ENCODE data around the gene GALNT17. TPM values are rescaled to one million over a fixed set of nuclear protein-coding genes. Genes with fewer than 3 reads are reported as not detected.

The GALNT17 gene
- total and polyA plus RNA-seq, 2 experiments from 2014 or later: 11.1 to 65.6 TPM

DNA sequence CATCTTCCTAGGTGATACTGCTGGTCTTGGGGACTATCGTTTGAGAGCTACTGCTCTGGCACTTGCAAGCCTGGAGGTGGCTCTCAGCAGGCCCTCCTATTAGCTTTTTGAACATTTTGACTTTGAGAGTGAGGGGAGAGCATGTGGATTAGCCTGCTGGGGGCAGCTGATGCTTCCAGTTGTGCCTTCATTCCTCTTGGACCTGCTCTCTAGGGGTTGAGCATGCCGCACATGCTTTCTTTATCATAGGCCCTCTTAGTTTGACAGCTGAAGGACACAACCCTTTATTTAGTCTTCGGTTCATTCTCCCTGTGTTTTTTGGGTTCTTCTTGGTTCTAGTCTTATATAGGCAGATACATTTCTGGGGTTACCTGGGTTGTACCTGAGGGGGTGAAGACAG lies 132.1 kb downstream of the GALNT17 start (continued):
- TF ChIP-seq, protein P1, sequence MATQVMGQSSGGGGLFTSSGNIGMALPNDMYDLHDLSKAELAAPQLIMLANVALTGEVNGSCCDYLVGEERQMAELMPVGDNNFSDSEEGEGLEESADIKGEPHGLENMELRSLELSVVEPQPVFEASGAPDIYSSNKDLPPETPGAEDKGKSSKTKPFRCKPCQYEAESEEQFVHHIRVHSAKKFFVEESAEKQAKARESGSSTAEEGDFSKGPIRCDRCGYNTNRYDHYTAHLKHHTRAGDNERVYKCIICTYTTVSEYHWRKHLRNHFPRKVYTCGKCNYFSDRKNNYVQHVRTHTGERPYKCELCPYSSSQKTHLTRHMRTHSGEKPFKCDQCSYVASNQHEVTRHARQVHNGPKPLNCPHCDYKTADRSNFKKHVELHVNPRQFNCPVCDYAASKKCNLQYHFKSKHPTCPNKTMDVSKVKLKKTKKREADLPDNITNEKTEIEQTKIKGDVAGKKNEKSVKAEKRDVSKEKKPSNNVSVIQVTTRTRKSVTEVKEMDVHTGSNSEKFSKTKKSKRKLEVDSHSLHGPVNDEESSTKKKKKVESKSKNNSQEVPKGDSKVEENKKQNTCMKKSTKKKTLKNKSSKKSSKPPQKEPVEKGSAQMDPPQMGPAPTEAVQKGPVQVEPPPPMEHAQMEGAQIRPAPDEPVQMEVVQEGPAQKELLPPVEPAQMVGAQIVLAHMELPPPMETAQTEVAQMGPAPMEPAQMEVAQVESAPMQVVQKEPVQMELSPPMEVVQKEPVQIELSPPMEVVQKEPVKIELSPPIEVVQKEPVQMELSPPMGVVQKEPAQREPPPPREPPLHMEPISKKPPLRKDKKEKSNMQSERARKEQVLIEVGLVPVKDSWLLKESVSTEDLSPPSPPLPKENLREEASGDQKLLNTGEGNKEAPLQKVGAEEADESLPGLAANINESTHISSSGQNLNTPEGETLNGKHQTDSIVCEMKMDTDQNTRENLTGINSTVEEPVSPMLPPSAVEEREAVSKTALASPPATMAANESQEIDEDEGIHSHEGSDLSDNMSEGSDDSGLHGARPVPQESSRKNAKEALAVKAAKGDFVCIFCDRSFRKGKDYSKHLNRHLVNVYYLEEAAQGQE (IDR thresholded peaks at IDR 0.05; ENCODE audit: unreplicated experiment): no peak
- TF ChIP-seq JUNB (IDR thresholded peaks at IDR 0.05; ENCODE audit: unreplicated experiment): no peak

DNA sequence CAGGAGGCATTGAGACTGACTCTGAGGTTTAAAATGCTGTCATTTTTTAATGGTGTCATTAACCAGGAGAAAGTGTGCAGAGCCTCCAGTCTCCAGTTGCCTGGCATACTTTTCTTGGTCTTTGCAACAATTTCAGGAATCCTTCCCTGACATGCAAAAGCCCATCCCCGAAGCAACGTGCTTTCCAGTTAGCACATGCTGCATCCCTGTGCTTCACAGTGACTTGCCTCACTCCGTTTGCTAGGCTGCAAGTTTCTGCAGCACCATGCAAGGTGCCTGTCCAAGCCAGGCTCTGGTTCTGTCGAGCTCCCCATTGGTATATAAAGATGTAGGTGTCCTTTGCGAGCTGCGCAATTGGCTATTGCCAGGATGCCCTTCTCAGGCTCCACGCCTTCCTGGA lies 135.0 kb downstream of the GALNT17 start:
- Histone ChIP-seq H3K27me3 (ENCODE audit: insufficient read depth) (no peaks in the 10 kb centered on the region), H3K4me1 (ENCODE audit: insufficient read depth) (peaks cover 21% of the 10 kb centered on the region), H3F3A (replicated peaks; ENCODE audit: low read depth) (no peaks in the 10 kb centered on the region), H4K20me1 (replicated peaks; ENCODE audit: insufficient read depth) (no peaks in the 10 kb centered on the region), H3K27ac (ENCODE audit: low read depth) (no peak overlapping the region), H3K9me2 (ENCODE audit: insufficient read depth) (no peaks in the 10 kb centered on the region), H2AFZ (no peak overlapping the region), H3K4me3 (no peak overlapping the region), H3K79me2 (replicated peaks; ENCODE audit: insufficient read depth) (peaks cover 67% of the 10 kb centered on the region), H3K4me2 (0 out of 2 replicates have a peak overlapping the region, but pooled peaks have one; percentile 30), H3K36me3 (ENCODE audit: insufficient read depth) (no peaks in the 10 kb centered on the region)
- Mint-ChIP-seq H3K4me3 (no peak overlapping the region), H3K9me3 (peaks cover 35% of the 10 kb centered on the region), H3K36me3 (ENCODE audit: low read depth) (peaks cover 44% of the 10 kb centered on the region), H3K27ac (no peak overlapping the region), H3K27me3 (ENCODE audit: insufficient read depth, low read depth, poor library complexity) (peaks cover 7% of the 10 kb centered on the region), H3K4me1 (peaks cover 36% of the 10 kb centered on the region)
- DNase-seq (ENCODE audit: low spot score) (peak; percentile 25), ATAC-seq (no peak; the same call in 2 of the 3 replicates)
- no peak for TF ChIP-seq EZH2 (IDR thresholded peaks at IDR 0.05; ENCODE audit: low read depth, unreplicated experiment)
- no peak for TF ChIP-seq EZH2phosphoT487 (IDR thresholded peaks at IDR 0.05; ENCODE audit: unreplicated experiment)
- no peak for TF ChIP-seq POLR2AphosphoS5 (IDR thresholded peaks at IDR 0.05; ENCODE audit: low read depth)
- TF ChIP-seq, protein P2, sequence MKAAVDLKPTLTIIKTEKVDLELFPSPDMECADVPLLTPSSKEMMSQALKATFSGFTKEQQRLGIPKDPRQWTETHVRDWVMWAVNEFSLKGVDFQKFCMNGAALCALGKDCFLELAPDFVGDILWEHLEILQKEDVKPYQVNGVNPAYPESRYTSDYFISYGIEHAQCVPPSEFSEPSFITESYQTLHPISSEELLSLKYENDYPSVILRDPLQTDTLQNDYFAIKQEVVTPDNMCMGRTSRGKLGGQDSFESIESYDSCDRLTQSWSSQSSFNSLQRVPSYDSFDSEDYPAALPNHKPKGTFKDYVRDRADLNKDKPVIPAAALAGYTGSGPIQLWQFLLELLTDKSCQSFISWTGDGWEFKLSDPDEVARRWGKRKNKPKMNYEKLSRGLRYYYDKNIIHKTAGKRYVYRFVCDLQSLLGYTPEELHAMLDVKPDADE (IDR thresholded peaks at IDR 0.05): no peak
- TF ChIP-seq, protein P3, sequence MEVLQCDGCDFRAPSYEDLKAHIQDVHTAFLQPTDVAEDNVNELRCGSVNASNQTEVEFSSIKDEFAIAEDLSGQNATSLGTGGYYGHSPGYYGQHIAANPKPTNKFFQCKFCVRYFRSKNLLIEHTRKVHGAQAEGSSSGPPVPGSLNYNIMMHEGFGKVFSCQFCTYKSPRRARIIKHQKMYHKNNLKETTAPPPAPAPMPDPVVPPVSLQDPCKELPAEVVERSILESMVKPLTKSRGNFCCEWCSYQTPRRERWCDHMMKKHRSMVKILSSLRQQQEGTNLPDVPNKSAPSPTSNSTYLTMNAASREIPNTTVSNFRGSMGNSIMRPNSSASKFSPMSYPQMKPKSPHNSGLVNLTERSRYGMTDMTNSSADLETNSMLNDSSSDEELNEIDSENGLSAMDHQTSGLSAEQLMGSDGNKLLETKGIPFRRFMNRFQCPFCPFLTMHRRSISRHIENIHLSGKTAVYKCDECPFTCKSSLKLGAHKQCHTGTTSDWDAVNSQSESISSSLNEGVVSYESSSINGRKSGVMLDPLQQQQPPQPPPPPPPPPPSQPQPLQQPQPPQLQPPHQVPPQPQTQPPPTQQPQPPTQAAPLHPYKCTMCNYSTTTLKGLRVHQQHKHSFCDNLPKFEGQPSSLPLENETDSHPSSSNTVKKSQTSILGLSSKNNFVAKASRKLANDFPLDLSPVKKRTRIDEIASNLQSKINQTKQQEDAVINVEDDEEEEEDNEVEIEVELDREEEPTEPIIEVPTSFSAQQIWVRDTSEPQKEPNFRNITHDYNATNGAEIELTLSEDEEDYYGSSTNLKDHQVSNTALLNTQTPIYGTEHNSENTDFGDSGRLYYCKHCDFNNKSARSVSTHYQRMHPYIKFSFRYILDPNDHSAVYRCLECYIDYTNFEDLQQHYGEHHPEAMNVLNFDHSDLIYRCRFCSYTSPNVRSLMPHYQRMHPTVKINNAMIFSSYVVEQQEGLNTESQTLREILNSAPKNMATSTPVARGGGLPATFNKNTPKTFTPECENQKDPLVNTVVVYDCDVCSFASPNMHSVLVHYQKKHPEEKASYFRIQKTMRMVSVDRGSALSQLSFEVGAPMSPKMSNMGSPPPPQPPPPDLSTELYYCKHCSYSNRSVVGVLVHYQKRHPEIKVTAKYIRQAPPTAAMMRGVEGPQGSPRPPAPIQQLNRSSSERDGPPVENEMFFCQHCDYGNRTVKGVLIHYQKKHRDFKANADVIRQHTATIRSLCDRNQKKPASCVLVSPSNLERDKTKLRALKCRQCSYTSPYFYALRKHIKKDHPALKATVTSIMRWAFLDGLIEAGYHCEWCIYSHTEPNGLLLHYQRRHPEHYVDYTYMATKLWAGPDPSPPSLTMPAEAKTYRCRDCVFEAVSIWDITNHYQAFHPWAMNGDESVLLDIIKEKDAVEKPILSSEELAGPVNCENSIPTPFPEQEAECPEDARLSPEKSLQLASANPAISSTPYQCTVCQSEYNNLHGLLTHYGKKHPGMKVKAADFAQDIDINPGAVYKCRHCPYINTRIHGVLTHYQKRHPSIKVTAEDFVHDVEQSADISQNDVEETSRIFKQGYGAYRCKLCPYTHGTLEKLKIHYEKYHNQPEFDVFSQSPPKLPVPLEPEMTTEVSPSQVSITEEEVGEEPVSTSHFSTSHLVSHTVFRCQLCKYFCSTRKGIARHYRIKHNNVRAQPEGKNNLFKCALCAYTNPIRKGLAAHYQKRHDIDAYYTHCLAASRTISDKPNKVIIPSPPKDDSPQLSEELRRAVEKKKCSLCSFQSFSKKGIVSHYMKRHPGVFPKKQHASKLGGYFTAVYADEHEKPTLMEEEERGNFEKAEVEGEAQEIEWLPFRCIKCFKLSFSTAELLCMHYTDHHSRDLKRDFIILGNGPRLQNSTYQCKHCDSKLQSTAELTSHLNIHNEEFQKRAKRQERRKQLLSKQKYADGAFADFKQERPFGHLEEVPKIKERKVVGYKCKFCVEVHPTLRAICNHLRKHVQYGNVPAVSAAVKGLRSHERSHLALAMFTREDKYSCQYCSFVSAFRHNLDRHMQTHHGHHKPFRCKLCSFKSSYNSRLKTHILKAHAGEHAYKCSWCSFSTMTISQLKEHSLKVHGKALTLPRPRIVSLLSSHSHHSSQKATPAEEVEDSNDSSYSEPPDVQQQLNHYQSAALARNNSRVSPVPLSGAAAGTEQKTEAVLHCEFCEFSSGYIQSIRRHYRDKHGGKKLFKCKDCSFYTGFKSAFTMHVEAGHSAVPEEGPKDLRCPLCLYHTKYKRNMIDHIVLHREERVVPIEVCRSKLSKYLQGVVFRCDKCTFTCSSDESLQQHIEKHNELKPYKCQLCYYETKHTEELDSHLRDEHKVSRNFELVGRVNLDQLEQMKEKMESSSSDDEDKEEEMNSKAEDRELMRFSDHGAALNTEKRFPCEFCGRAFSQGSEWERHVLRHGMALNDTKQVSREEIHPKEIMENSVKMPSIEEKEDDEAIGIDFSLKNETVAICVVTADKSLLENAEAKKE (CRISPR knock-in tag; IDR thresholded peaks at IDR 0.05): no peak
- no peak for TF ChIP-seq JUNB (IDR thresholded peaks at IDR 0.05; ENCODE audit: unreplicated experiment)
- TF ChIP-seq STAT1 (IDR thresholded peaks at IDR 0.05; ENCODE audit: unreplicated experiment): no peak
- TF ChIP-seq, protein P1 (IDR thresholded peaks at IDR 0.05; ENCODE audit: unreplicated experiment): no peak
- TF ChIP-seq NANOG (IDR thresholded peaks at IDR 0.05; ENCODE audit: borderline replicate concordance): no peak

Measured in GM23338 (cell line).